ENCODE results near the gene SPATS2. TPM values are rescaled to one million over a fixed set of nuclear protein-coding genes. Genes with fewer than 3 reads are reported as not detected.

Gene SPATS2
- total RNA-seq, 1 donor from 2014 or later: 13.8 TPM

- DNase-seq (ENCODE audit: low spot score in 2 of 2): peak in 1 of 2 donors; percentile 63
- H3K9me3 ChIP-seq: no peaks in the 10 kb centered on the region
- no peak overlapping the region for H3K27ac ChIP-seq
- peaks cover 5% of the 10 kb centered on the region for H3K27me3 ChIP-seq
- peak overlapping the region; percentile 51 to 72 for H3K4me3 ChIP-seq
- intact Hi-C loops (cut with DNase I): no loop called here
- TF ChIP-seq CTCF (IDR thresholded peaks at IDR 0.05): no peak
- H3K4me1 ChIP-seq: peaks cover 0 to 9% of the 10 kb centered on the region in 2 donors
- no peaks in the 10 kb centered on the region for H3K36me3 ChIP-seq
These were observed 170.7 kb downstream of the SPATS2 start for GRCh38 chr12:49537752-49538509.

- Histone ChIP-seq H3K27ac (no peak within 1 kb of the TSS), H3K4me1 (peaks cover 0 to 9% of the 10 kb centered on the region in 2 donors), H3K36me3 (no peaks in the 10 kb centered on the region), H3K4me3 (peak within 1 kb of the TSS; percentile 51 to 72), H3K9me3 (no peaks in the 10 kb centered on the region), H3K27me3 (peaks cover 5% of the 10 kb centered on the region)
- no peak for TF ChIP-seq CTCF (IDR thresholded peaks at IDR 0.05)
- intact Hi-C loops (cut with DNase I): no loop called here
- peak in 1 of 2 donors; percentile 84 for DNase-seq (ENCODE audit: low spot score in 2 of 2)
These were observed 171.5 kb downstream of the SPATS2 start, which contains the start of gene KCNH3 for GRCh38 chr12:49538510-49539403. TSS of gene KCNH3 (plus strand) at chr12:49539030. CDS start at chr12:49539417, 387 bp downstream.

- TF ChIP-seq CTCF (IDR thresholded peaks at IDR 0.05): no peak
- Histone ChIP-seq H3K27ac (no peak overlapping the region), H3K36me3 (no peaks in the 10 kb centered on the region), H3K4me3 (peak overlapping the region; percentile 51 to 72), H3K9me3 (no peaks in the 10 kb centered on the region), H3K27me3 (peaks cover 5% of the 10 kb centered on the region), H3K4me1 (peaks cover 0 to 9% of the 10 kb centered on the region in 2 donors)
- intact Hi-C loops (cut with DNase I): no loop called here
- DNase-seq (ENCODE audit: low spot score in 2 of 2): peak in 1 of 2 donors; percentile 46
These were observed 172.4 kb downstream of the SPATS2 start for GRCh38 chr12:49539406-49540228.

- DNase-seq (ENCODE audit: low spot score in 2 of 2): peak in 1 of 2 donors; percentile 61
- intact Hi-C loops (cut with DNase I): no loop called here
- Histone ChIP-seq H3K27ac (no peak overlapping the region), H3K4me1 (peaks cover 0 to 9% of the 10 kb centered on the region in 2 donors), H3K4me3 (no peak overlapping the region), H3K36me3 (no peaks in the 10 kb centered on the region), H3K9me3 (no peaks in the 10 kb centered on the region), H3K27me3 (peaks cover 5% of the 10 kb centered on the region)
- TF ChIP-seq CTCF (IDR thresholded peaks at IDR 0.05): no peak
These were observed 173.2 kb downstream of the SPATS2 start for GRCh38 chr12:49540229-49541139.
